Breast epithelium (tissue), 3 donors: ENCODE results near the gene TFE3.

Source experiments
- CTCF ChIP-seq, 3 donors: fragments of 450-650 bp; IDR thresholded peaks; one replicate each; pipeline ENCODE4 v1.5.1; 2016 to 2017; ENCODE audit warnings: antibody characterized with exemption in 3 of 3, mild to moderate bottlenecking in 3 of 3, moderate library complexity in 3 of 3
- POLR2A ChIP-seq: fragments of 450-650 bp; IDR thresholded peaks from one replicate; pipeline ENCODE4 v1.6.1; 2016; ENCODE audit warnings: antibody characterized with exemption, mild to moderate bottlenecking, moderate library complexity

GRCh38 chrX:49000636-49001035 is 42.5 kb downstream of the TFE3 start:
- no peak for TF ChIP-seq POLR2A
- TF ChIP-seq CTCF (IDR thresholded peaks at IDR 0.05): no peak
